WI38 (cell line): ENCODE measurements around the gene PPP5C.
"Not testable (repeated sequence)": the region's sequence is repeated elsewhere in the genome, so short reads cannot be mapped to it uniquely, and the experiment has no call there.

Experiments used
- H3K4me3 ChIP-seq: 2 replicates; pipeline ENCODE4 v1.5.1; 2011; ENCODE audit warnings: low read depth, mild to moderate bottlenecking, control low read depth, low read length
- TF ChIP-seq, protein P1 (sequence below): IDR thresholded peaks from 2 replicates; pipeline ENCODE4 v1.5.1; 2012; ENCODE audit warnings: low read depth, mild to moderate bottlenecking, control low read depth, low read length

PPP5C gene

DNA sequence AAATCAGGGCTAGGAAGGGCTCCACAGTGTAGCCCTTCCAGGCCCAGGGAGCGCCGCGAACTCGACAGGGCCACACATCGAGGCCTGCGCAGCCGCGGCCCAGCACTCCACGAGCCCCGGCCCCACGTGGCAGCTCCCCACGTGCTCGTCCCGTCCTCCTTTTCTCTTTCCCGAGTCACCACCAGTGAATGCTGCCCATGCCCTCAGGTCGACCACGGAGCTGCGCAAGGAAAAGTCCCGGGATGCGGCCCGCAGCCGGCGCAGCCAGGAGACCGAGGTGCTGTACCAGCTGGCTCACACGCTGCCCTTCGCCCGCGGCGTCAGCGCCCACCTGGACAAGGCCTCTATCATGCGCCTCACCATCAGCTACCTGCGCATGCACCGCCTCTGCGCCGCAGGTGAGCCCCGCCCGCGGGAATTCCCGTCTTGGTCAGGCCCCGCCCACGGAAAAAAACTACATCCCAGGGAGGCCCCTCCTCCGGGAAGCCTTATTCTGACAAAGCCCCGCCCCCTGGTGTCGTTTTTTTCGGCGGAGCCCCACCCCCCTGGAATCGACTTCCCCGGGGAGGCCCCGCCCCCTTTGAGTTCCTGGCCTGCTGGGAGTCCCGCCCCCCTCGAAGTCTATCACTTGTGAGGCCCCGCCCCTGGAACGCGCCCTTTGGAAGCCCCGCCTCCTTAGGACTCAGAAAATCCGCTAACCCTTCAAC is 43.0 kb upstream of the PPP5C start:
- H3K4me3 ChIP-seq = no peak overlapping the region
- TF ChIP-seq, protein P1, sequence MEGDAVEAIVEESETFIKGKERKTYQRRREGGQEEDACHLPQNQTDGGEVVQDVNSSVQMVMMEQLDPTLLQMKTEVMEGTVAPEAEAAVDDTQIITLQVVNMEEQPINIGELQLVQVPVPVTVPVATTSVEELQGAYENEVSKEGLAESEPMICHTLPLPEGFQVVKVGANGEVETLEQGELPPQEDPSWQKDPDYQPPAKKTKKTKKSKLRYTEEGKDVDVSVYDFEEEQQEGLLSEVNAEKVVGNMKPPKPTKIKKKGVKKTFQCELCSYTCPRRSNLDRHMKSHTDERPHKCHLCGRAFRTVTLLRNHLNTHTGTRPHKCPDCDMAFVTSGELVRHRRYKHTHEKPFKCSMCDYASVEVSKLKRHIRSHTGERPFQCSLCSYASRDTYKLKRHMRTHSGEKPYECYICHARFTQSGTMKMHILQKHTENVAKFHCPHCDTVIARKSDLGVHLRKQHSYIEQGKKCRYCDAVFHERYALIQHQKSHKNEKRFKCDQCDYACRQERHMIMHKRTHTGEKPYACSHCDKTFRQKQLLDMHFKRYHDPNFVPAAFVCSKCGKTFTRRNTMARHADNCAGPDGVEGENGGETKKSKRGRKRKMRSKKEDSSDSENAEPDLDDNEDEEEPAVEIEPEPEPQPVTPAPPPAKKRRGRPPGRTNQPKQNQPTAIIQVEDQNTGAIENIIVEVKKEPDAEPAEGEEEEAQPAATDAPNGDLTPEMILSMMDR = no peak

DNA sequence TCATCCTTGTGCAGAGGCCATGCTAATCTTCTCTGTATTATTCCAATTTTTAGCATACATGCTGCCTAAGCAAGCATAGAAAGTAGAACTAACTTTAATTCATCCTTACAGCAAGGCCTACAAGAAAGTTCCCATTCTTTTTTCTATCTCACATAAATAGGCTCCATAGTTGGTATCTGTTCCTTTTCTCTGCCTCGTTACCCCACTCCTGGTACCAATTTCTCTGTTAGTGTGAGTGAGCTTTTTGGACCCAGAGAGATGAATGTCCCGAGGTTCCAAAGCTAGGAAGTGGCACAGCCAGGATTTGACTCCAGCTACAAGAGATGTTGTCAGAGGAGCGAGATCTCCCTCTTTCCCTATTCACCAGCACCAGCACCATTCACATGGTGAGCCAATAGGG is 40.4 kb upstream of the PPP5C start:
- no peak overlapping the region for H3K4me3 ChIP-seq
- TF ChIP-seq, protein P1 = no peak

GRCh38 chr19:46308510-46308909 is 38.4 kb upstream of the PPP5C start:
- TF ChIP-seq, protein P1 = no peak
- no peak overlapping the region for H3K4me3 ChIP-seq

DNA sequence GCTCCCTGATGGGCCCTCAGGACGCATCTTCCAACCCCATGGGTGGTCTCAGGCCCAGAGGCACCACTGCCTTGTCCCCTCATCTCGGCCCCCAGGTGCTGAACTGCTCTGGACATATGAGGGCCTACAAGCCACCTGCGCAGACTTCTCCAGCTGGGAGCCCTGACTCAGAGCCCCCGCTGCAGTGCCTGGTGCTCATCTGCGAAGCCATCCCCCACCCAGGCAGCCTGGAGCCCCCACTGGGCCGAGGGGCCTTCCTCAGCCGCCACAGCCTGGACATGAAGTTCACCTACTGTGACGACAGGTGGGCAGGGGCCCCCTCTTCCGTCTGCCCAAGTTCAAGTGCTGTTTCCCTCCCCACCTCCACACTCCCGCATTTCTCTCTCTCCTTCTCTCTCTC is 37.8 kb upstream of the PPP5C start:
- TF ChIP-seq, protein P1 = no peak
- H3K4me3 ChIP-seq = no peak overlapping the region

DNA sequence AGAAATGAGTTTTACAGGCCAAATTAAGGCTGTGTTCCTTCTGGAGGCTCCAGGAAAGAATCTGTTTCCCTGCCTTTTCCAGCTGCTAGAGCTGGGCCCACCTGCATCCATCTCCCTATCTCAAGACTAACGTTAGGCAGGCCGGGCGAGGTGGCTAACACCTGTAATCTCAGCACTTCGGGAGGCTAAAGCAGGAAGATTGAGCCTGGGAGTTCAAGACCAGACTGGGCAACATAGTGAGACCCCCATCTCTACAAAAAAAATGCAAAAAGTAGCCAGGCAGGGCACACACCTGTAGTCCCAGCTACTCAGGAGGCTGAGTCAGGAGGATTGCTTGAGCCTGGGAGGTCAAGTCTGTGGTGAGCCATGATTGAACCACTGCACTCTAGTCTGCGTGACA is 35.4 kb upstream of the PPP5C start:
- no peak overlapping the region for H3K4me3 ChIP-seq
- TF ChIP-seq, protein P1 = no peak

DNA sequence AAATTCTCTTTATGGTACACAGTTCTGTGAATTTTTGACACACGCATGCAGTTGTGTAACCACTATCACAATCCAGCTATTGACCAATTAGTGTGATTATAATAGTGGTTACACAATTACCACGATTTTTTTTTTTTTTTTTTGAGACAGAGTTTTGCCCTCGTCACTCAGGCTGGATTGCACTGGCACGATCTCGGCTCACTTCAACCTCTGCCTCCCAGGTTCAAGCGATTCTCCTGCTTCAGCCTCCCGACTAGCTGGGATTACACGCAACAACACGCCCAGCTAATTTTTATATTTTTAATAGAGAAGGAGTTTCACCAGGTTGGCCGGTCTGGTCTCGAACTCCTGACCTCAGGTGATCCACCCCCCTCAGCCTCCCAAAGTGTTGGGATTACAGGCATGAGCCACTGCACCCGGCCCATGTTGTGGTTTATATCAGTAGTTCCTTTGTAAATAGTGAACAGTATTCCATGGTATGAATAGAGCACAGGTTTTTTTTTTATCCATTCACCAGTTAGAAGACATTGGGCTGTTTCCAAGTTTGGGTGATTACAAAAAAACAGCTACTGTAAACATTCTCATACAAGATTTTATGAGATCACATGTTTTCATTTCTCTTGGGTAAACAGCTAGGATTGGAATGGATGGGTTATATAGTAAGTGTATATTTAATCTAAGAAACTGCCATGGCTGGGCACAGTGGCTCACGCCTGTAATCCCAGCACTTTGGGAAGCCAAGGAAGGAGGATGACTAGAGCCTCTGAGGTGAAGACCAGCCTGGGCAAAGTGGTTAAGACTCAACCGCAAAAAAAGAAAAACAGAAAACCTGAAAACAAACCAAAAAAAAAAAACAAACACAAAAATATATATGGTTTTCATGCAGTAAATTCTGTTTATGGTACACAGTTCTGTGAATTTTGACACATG is 33.1 kb upstream of the PPP5C start:
- not testable (repeated sequence) for H3K4me3 ChIP-seq

GRCh38 chr19:46317339-46317738 is 29.5 kb upstream of the PPP5C start:
- TF ChIP-seq, protein P1 = no peak
- H3K4me3 ChIP-seq = no peak overlapping the region
